Trophoblast cell (in vitro differentiated cells and primary cell): ENCODE data around the gene SLF1.
A peak's percentile ranks its signal among the peaks of the same experiment; 100 is the strongest.

Source experiments
- DNase-seq, 2 donors: peaks; one replicate each; pipeline ENCODE4 v3.0.0-alpha.2; 2016
- H2AFZ ChIP-seq: 2 replicates; pipeline ENCODE4 v1.6.1; 2013; ENCODE audit warnings: low read length, moderate library complexity, mild to moderate bottlenecking; ENCODE audit not compliant: insufficient read depth, poor library complexity
- H2AK5ac ChIP-seq: 2 replicates; pipeline ENCODE4 v1.6.1; 2013; ENCODE audit warnings: mild to moderate bottlenecking, low read length
- H2BK120ac ChIP-seq: 2 replicates; pipeline ENCODE4 v1.6.1; 2013; ENCODE audit warnings: low read length, mild to moderate bottlenecking, moderate library complexity; ENCODE audit not compliant: insufficient read depth, poor library complexity
- H2BK12ac ChIP-seq: 2 replicates; pipeline ENCODE4 v1.6.1; 2013; ENCODE audit warnings: mild to moderate bottlenecking, low read length, moderate library complexity
- H2BK5ac ChIP-seq: 2 replicates; pipeline ENCODE4 v1.6.1; 2013; ENCODE audit warnings: low read length, low read depth, moderate library complexity, mild to moderate bottlenecking; ENCODE audit not compliant: poor library complexity
- H3K14ac ChIP-seq: 2 replicates; pipeline ENCODE4 v1.6.1; 2013; ENCODE audit warnings: mild to moderate bottlenecking, low read length
- H3K18ac ChIP-seq: 2 replicates; pipeline ENCODE4 v1.6.1; 2013; ENCODE audit warnings: mild to moderate bottlenecking, low read length
- H3K23ac ChIP-seq: 2 replicates; pipeline ENCODE4 v1.6.1; 2013; ENCODE audit warnings: low read length
- H3K27ac ChIP-seq: 2 replicates; pipeline ENCODE4 v1.5.1; 2013; ENCODE audit warnings: low read depth, mild to moderate bottlenecking, inconsistent platforms, low read length, moderate library complexity
- H3K27me3 ChIP-seq: 2 replicates; pipeline ENCODE4 v1.6.1; 2013; ENCODE audit warnings: inconsistent platforms, mild to moderate bottlenecking, low read length, moderate library complexity; ENCODE audit not compliant: insufficient read depth
- H3K36me3 ChIP-seq, 2 experiments: 1 replicate in 1 of 2; 2 replicates in 1 of 2; pipeline ENCODE4 v1.6.1; 2013; ENCODE audit warnings: low read length in 2 of 2, mild to moderate bottlenecking in 2 of 2, moderate library complexity in 1 of 2; ENCODE audit not compliant: insufficient read depth in 2 of 2, control insufficient read depth in 1 of 2
- H3K4ac ChIP-seq: 2 replicates; pipeline ENCODE4 v1.6.1; 2013; ENCODE audit warnings: low read depth, mild to moderate bottlenecking, low read length, moderate library complexity
- H3K4me1 ChIP-seq, 2 experiments: 1 replicate in 1 of 2; 2 replicates in 1 of 2; pipeline ENCODE4 v1.6.1; 2013; ENCODE audit warnings: low read length in 2 of 2, mild to moderate bottlenecking in 2 of 2, moderate library complexity in 1 of 2; ENCODE audit not compliant: insufficient read depth in 2 of 2, control insufficient read depth in 1 of 2
- H3K4me2 ChIP-seq: 2 replicates; pipeline ENCODE4 v1.6.1; 2013; ENCODE audit warnings: inconsistent platforms, mild to moderate bottlenecking, low read length, moderate library complexity
- H3K4me3 ChIP-seq: 2 replicates; pipeline ENCODE4 v1.5.1; 2013; ENCODE audit warnings: mild to moderate bottlenecking, low read depth, low read length, inconsistent platforms
- H3K79me1 ChIP-seq: one replicate; pipeline ENCODE4 v1.6.1; 2013; ENCODE audit warnings: low read length
- H3K79me2 ChIP-seq: 2 replicates; pipeline ENCODE4 v1.6.1; 2013; ENCODE audit warnings: low read length, mild to moderate bottlenecking; ENCODE audit not compliant: control insufficient read depth, insufficient read depth, poor library complexity
- H3K9ac ChIP-seq: 2 replicates; pipeline ENCODE4 v1.6.1; 2013; ENCODE audit warnings: mild to moderate bottlenecking, low read length
- H3K9me3 ChIP-seq: 2 replicates; pipeline ENCODE4 v1.6.1; 2013; ENCODE audit warnings: low read depth, mild to moderate bottlenecking, control low read depth, inconsistent platforms, low read length; ENCODE audit not compliant: insufficient read depth
- H4K12ac ChIP-seq: 2 replicates; pipeline ENCODE4 v1.6.1; 2013; ENCODE audit warnings: low read depth, mild to moderate bottlenecking, low read length, moderate library complexity
- H4K8ac ChIP-seq: 2 replicates; pipeline ENCODE4 v1.6.1; 2013; ENCODE audit warnings: low read depth, mild to moderate bottlenecking, low read length, moderate library complexity
- H4K91ac ChIP-seq: one replicate; pipeline ENCODE4 v1.6.1; 2013; ENCODE audit warnings: low read depth, mild to moderate bottlenecking, low read length, moderate library complexity
- WGBS: extraction: QIAGEN DNeasy Blood & Tissue Kit; methylation state at CpG from one replicate; pipeline ENCODE4 v1.1.7; 2013; ENCODE audit warnings: missing lambda C conversion rate; ENCODE audit not compliant: insufficient read length, insufficient coverage; ENCODE audit errors: extremely low coverage; 5-methylcytosine and 5-hydroxymethylcytosine counted together

SLF1 gene

GRCh38 chr5:94577466-94578245, 40.8 kb upstream of the SLF1 start:
- no peak overlapping the region for H2BK12ac ChIP-seq
- H3K27me3 ChIP-seq = no peaks in the 10 kb centered on the region
- H3K27ac ChIP-seq = no peak overlapping the region
- H3K79me1 ChIP-seq = no peaks in the 10 kb centered on the region
- H3K23ac ChIP-seq = no peak overlapping the region
- no peaks in the 10 kb centered on the region for H3K36me3 ChIP-seq
- no peak overlapping the region for H3K18ac ChIP-seq
- H2AFZ ChIP-seq = no peak overlapping the region
- H3K4me2 ChIP-seq = no peak overlapping the region
- H3K79me2 ChIP-seq = no peaks in the 10 kb centered on the region
- no peak overlapping the region for H4K91ac ChIP-seq
- H3K4ac ChIP-seq = no peak overlapping the region
- H3K9me3 ChIP-seq = no peaks in the 10 kb centered on the region
- H3K4me3 ChIP-seq = no peak overlapping the region
- no peak overlapping the region for H3K9ac ChIP-seq
- no peak overlapping the region for H4K8ac ChIP-seq
- H3K14ac ChIP-seq = no peak overlapping the region
- no peak overlapping the region for H2AK5ac ChIP-seq
- H2BK120ac ChIP-seq = no peak overlapping the region
- no peak overlapping the region for H4K12ac ChIP-seq
- H3K4me1 ChIP-seq = no peaks in the 10 kb centered on the region
- DNase-seq = no peak
- H2BK5ac ChIP-seq = no peak overlapping the region

- DNase-seq = no peak
- H4K91ac ChIP-seq = no peak overlapping the region
- H3K4me1 ChIP-seq = no peaks in the 10 kb centered on the region
- H2BK12ac ChIP-seq = no peak overlapping the region
- no CpG with 5 or more reads among the region's 7 CpGs for WGBS
- H2BK120ac ChIP-seq = no peak overlapping the region
- no peak overlapping the region for H4K8ac ChIP-seq
- H2AK5ac ChIP-seq = no peak overlapping the region
- no peak overlapping the region for H3K18ac ChIP-seq
- H3K9me3 ChIP-seq = no peaks in the 10 kb centered on the region
- no peak overlapping the region for H3K4me2 ChIP-seq
- no peaks in the 10 kb centered on the region for H3K79me2 ChIP-seq
- no peak overlapping the region for H3K27ac ChIP-seq
- H4K12ac ChIP-seq = no peak overlapping the region
- H3K36me3 ChIP-seq = no peaks in the 10 kb centered on the region
- H3K79me1 ChIP-seq = no peaks in the 10 kb centered on the region
- H3K14ac ChIP-seq = no peak overlapping the region
- no peak overlapping the region for H2AFZ ChIP-seq
- no peak overlapping the region for H3K9ac ChIP-seq
- no peak overlapping the region for H3K4ac ChIP-seq
- H3K23ac ChIP-seq = no peak overlapping the region
- H2BK5ac ChIP-seq = no peak overlapping the region
- no peaks in the 10 kb centered on the region for H3K27me3 ChIP-seq
- no peak overlapping the region for H3K4me3 ChIP-seq
These were observed 23.1 kb upstream of the SLF1 start for GRCh38 chr5:94595281-94595840.

- Histone ChIP-seq H4K91ac (no peak overlapping the region), H3K4ac (no peak overlapping the region), H4K8ac (no peak overlapping the region), H3K14ac (no peak overlapping the region), H2AK5ac (no peak overlapping the region), H2BK120ac (no peak overlapping the region), H2BK12ac (no peak overlapping the region), H3K4me1 (no peaks in the 10 kb centered on the region), H3K27ac (no peak overlapping the region), H3K27me3 (no peaks in the 10 kb centered on the region), H3K36me3 (no peaks in the 10 kb centered on the region), H3K4me2 (no peak overlapping the region), H3K4me3 (no peak overlapping the region), H3K18ac (no peak overlapping the region), H3K9me3 (no peaks in the 10 kb centered on the region), H3K9ac (no peak overlapping the region), H2AFZ (no peak overlapping the region), H3K23ac (no peak overlapping the region), H3K79me1 (peaks cover 3% of the 10 kb centered on the region), H3K79me2 (no peaks in the 10 kb centered on the region), H2BK5ac (no peak overlapping the region), H4K12ac (no peak overlapping the region)
- DNase-seq = peak in 1 of 2 donors; percentile 19
- WGBS = no CpG with 5 or more reads among the region's 2 CpGs
These were observed 4.9 kb upstream of the SLF1 start for GRCh38 chr5:94613583-94613982.

- no CpG with 5 or more reads among the region's 2 CpGs for WGBS
- no peak overlapping the region for H3K18ac ChIP-seq
These were observed 4.2 kb upstream of the SLF1 start for GRCh38 chr5:94614156-94614805.

More at GRCh38 chr5:94614156-94614805, 4.2 kb upstream of the SLF1 start:
- Histone ChIP-seq H3K14ac (no peak overlapping the region), H3K4me3 (no peak overlapping the region), H3K4me2 (no peak overlapping the region), H3K36me3 (no peaks in the 10 kb centered on the region), H3K9ac (no peak overlapping the region), H2BK5ac (no peak overlapping the region), H3K79me2 (no peaks in the 10 kb centered on the region), H3K9me3 (no peaks in the 10 kb centered on the region), H3K79me1 (peaks cover 6% of the 10 kb centered on the region), H2BK120ac (no peak overlapping the region), H4K91ac (no peak overlapping the region), H3K27me3 (no peaks in the 10 kb centered on the region), H3K4me1 (no peaks in the 10 kb centered on the region), H3K23ac (no peak overlapping the region), H2AFZ (no peak overlapping the region), H2AK5ac (no peak overlapping the region), H2BK12ac (no peak overlapping the region), H4K12ac (no peak overlapping the region), H4K8ac (no peak overlapping the region), H3K27ac (no peak overlapping the region), H3K4ac (no peak overlapping the region)
- DNase-seq = no peak
